GM18909 (cell line): ENCODE results near the gene LTN1.
"Not testable (repeated sequence)": the region's sequence is repeated elsewhere in the genome, so short reads cannot be mapped to it uniquely, and the experiment has no call there.

Source experiments
- ATAC-seq: cut with Tn5 transposase; IDR thresholded peaks from one replicate; pipeline ENCODE4 v1.9.1; 2021; ENCODE audit warnings: mild to moderate bottlenecking; ENCODE audit not compliant: unreplicated experiment, poor library complexity

The LTN1 gene

GRCh38 chr21:28931708-28932372 is 60.8 kb downstream of the LTN1 start:
- ATAC-seq = not testable (repeated sequence)

GRCh38 chr21:28928578-28929420 is 63.9 kb downstream of the LTN1 start:
- no peak for ATAC-seq

GRCh38 chr21:28927130-28927529 is 65.5 kb downstream of the LTN1 start:
- ATAC-seq = no peak

GRCh38 chr21:28923439-28923975 is 69.2 kb downstream of the LTN1 start:
- ATAC-seq = no peak

- ATAC-seq = no peak
Observed at GRCh38 chr21:28922368-28922767, 70.3 kb downstream of the LTN1 start.

GRCh38 chr21:28916150-28916893 is 76.4 kb downstream of the LTN1 start:
- ATAC-seq = no peak

- no peak for ATAC-seq
Observed at GRCh38 chr21:28913071-28913470, 79.6 kb downstream of the LTN1 start.

GRCh38 chr21:28910280-28910887 is 82.3 kb downstream of the LTN1 start:
- no peak for ATAC-seq

- ATAC-seq = no peak
Observed at GRCh38 chr21:28908351-28908750, 84.3 kb downstream of the LTN1 start.

GRCh38 chr21:28906841-28907240 is 85.8 kb downstream of the LTN1 start:
- ATAC-seq = no peak

- ATAC-seq = no peak
Observed at GRCh38 chr21:28906236-28906635, 86.4 kb downstream of the LTN1 start.

GRCh38 chr21:28904961-28905435 is 87.7 kb downstream of the LTN1 start:
- ATAC-seq = no peak

GRCh38 chr21:28903448-28903847 is 89.2 kb downstream of the LTN1 start:
- ATAC-seq = no peak

GRCh38 chr21:28900481-28900880 is 92.2 kb downstream of the LTN1 start:
- ATAC-seq = no peak

- no peak for ATAC-seq
Observed at GRCh38 chr21:28899744-28900143, 92.9 kb downstream of the LTN1 start.

GRCh38 chr21:28899220-28899619 is 93.5 kb downstream of the LTN1 start:
- no peak for ATAC-seq

- no peak for ATAC-seq
Observed at GRCh38 chr21:28893687-28894086, 99.0 kb downstream of the LTN1 start.

GRCh38 chr21:28892199-28893111 is 100.2 kb downstream of the LTN1 start:
- no peak for ATAC-seq

GRCh38 chr21:28885853-28886177 is 106.9 kb downstream of the LTN1 start:
- ATAC-seq = no peak
